AG09309 (cell line): ENCODE data around the gene DDX17.

ENCODE experiments used
- DNase-seq: peaks from one replicate; pipeline ENCODE4 v3.0.0-alpha.2; 2010; ENCODE audit warnings: low read depth
- H3K4me3 ChIP-seq: 2 replicates; pipeline ENCODE4 v1.5.1; 2011; ENCODE audit warnings: mild to moderate bottlenecking, low read depth, low read length, moderate library complexity; ENCODE audit not compliant: control insufficient read depth
- CTCF ChIP-seq: IDR thresholded peaks from 2 replicates; pipeline ENCODE4 v1.5.1; 2011; ENCODE audit warnings: mild to moderate bottlenecking, low read depth, low read length, inconsistent platforms; ENCODE audit not compliant: insufficient read depth, control insufficient read depth; ENCODE audit errors: missing control alignments

The DDX17 gene

DNA sequence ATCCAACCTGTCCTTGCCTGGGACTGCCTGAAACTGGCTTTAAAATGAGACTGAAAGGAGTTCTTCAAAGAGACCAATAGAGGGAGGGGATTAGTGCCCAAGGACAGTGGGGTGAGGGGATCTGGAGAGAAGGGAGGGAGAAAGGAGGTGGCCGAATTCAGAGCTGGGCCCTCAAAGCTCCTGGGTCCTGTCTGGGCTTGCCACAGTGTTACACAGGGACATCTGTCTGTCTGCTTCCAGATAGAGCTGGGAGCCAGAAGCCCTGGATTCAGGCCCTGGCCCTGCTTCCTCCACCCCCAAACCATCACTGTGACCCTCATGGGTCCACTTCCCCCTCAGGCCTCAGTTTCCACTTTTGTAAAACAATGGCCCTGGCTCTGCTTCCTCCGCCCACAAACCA, 54.7 kb downstream of the DDX17 start:
- DNase-seq = no peak
- no peak overlapping the region for H3K4me3 ChIP-seq

DNA sequence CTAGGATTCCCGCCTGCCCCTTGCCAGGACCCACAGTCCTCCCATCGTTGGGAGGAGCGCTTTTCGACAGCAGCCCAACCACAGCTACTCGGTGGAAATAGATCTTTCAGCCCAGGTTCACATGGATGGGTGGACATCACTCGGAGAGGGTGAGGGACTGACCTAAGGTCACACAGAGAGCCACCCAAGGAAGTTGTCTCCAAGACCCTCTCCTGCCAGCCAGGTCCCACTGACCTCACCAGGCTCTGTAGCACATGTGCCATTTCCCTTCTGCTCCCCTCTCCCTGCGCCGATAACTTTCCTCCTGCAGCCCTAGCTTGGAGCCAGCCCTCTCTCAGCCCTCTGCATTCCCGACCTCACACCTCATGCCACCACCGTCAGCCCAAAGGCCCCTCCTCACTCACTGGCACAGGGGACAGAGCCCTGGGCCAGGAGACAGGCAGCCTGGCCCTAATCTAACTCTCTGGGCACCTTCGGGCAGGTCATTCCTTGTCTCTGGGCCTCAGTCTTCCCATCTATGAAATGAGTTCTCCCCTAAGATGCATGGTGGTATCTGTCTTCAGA, 55.8 kb downstream of the DDX17 start:
- DNase-seq = no peak
- H3K4me3 ChIP-seq = no peak overlapping the region
- TF ChIP-seq CTCF = no peak

More for the DNA sequence above, 54.7 kb downstream of the DDX17 start:
- no peak for TF ChIP-seq CTCF

- H3K4me3 ChIP-seq = no peak overlapping the region
- TF ChIP-seq CTCF = no peak
- DNase-seq = no peak
Observed at GRCh38 chr22:38449776-38450175, 56.3 kb downstream of the DDX17 start.

DNA sequence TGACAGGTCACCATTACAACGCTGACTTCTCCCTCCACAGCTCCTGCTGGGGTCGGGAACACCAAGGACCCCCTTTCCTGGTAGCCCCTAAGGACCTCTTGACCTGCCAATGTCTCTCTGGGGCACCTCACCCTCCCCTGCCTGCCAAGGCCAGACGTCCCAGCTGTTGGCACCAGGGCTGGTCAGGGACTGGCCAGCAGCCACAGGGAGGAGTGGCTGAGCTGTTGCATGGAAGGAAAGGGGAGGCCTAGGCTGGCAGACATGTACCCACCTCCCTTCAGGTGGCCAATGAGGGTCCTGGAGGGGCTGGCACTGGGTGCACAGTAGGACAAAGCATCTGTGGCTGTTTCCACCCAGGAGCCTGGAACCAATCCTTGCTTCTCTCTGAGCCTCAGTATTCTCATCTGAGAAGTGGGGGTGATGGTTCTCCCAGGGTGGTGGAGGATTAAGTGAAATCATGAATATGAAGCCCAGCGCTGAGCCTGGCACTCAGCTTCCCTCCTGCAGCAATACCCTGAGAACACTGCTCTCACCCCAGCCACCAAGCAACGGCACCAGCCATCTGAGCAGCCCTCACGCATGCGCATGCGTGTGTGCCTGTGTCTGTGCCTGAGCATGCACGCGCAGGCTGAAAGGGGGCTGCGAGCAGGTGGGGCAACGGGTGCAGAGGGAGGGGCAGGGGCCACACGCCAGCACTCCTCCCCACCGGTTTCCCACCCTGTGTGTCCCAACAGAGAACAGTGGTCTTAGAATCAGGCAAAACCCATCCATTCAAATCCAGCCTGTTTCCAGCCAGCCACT, 57.0 kb downstream of the DDX17 start:
- TF ChIP-seq CTCF = no peak
- no peak for DNase-seq
- no peak overlapping the region for H3K4me3 ChIP-seq

DNA sequence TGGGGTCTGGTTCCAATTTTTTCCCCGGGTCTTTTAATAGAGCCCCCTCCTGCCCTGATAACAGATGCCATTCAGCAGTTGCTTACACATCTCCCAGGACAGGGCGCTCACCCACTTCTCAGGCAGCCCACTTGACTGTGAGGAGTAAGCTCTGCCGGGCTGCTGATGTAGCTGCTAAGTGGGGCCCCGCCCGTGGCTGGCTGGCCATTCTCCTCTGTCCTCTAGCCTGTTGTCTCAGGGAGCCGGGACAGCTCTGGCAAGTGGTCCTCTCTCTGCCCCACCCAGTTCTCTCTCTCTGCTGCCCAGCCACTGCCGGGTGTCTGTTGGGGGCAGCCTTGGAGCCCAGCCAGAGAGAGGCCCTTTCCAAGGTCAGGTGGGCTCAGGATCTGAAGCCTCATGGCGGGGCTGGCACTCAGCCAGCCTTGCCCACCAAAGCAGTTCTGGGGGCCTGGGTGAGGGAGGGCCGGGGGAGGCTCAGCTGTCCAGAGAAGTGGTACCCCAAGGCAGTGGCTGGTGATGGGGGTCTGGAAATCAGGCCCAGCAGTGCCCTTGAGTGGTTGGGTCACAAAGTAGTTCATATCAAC, 60.0 kb downstream of the DDX17 start:
- TF ChIP-seq CTCF = no peak

DNA sequence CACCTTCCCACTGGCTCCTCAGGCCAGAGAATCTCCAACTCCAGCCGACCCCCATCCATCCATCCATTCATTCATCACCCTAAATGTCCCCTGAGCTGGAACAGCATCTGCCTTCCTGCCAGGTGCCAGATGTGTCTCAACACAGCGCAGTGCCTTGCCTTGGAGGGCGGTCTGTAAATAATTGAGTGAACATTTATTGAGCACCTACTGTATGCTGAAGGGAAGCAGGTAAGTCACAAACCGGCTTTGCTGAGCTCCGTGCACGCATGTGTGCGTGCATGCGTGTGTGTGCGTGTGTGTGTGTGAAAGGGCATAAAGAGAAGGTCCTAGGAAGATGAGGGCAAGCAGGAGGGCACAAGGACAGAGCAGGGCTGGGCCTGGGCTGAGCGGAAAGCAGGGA, 61.3 kb downstream of the DDX17 start:
- TF ChIP-seq CTCF = no peak
- no peak overlapping the region for H3K4me3 ChIP-seq
- no peak for DNase-seq

More for the DNA sequence above, 60.0 kb downstream of the DDX17 start:
- H3K4me3 ChIP-seq = no peak overlapping the region
- DNase-seq = no peak
